HepG2 (cell line): Measurements from ENCODE around the gene NSFL1C. TPM values are rescaled to one million over a fixed set of nuclear protein-coding genes. Genes with fewer than 3 reads are reported as not detected.

Experiments used
- AGO1 ChIP-seq: fragments of 200-400 bp; formaldehyde crosslinking; IDR thresholded peaks from 2 replicates; pipeline ENCODE4 v1.6.1; 2017; ENCODE audit warnings: mild to moderate bottlenecking, low read depth, low read length, moderate library complexity; ENCODE audit not compliant: poor library complexity, severe bottlenecking
- ATF7-NPFF ChIP-seq: sonication (generic); formaldehyde crosslinking; IDR thresholded peaks from 2 replicates; pipeline ENCODE4 v1.8.1; 2023; ENCODE audit warnings: mild to moderate bottlenecking, low read depth, missing genetic modification reagents, moderate library complexity
- CENPT ChIP-seq: sonication (generic); formaldehyde crosslinking; IDR thresholded peaks from 2 replicates; pipeline ENCODE4 v1.8.0; 2022; ENCODE audit warnings: low read depth, mild to moderate bottlenecking, moderate library complexity, missing genetic modification reagents
- FLYWCH1 ChIP-seq: sonication (generic); formaldehyde crosslinking; IDR thresholded peaks from 2 replicates; pipeline ENCODE4 v1.8.1; 2023; ENCODE audit warnings: mild to moderate bottlenecking, missing genetic modification reagents
- HOXA9 ChIP-seq: sonication (generic); formaldehyde crosslinking; IDR thresholded peaks from 2 replicates; pipeline ENCODE4 v1.8.1; 2022; ENCODE audit warnings: missing genetic modification reagents, mild to moderate bottlenecking, moderate library complexity, borderline replicate concordance
- MBD4 ChIP-seq: IDR thresholded peaks from 2 replicates; pipeline ENCODE4 v1.6.1; 2012; ENCODE audit warnings: low read length, inconsistent platforms, borderline replicate concordance
- NR2F1 ChIP-seq, 2 experiments: fragments of 450-650 bp in 1 of 2; formaldehyde crosslinking in 1 of 2; IDR thresholded peaks; 2 replicates each; pipeline versions ENCODE4 v1.5.0 to v1.6.1; 2016 to 2020; ENCODE audit warnings: mild to moderate bottlenecking in 1 of 2, missing compliant biosample characterization in 1 of 2, missing genetic modification reagents in 1 of 2, moderate library complexity in 1 of 2
- PCBP2 ChIP-seq: fragments of 200-400 bp; formaldehyde crosslinking; optimal IDR thresholded peaks from 2 replicates; pipeline ENCODE3; 2018; ENCODE audit warnings: low read length, low read depth; ENCODE audit not compliant: poor library complexity, severe bottlenecking
- POLR2AphosphoS2 ChIP-seq: IDR thresholded peaks from 2 replicates; pipeline ENCODE4 v1.6.1; 2011; ENCODE audit warnings: low read depth, low read length, improper control_type of control experiment
- SKI ChIP-seq: fragments of 450-650 bp; IDR thresholded peaks from one replicate; pipeline ENCODE4 v1.6.1; 2018; ENCODE audit warnings: mild to moderate bottlenecking; ENCODE audit not compliant: partially characterized antibody
- SP2 ChIP-seq: sonication (generic); formaldehyde crosslinking; IDR thresholded peaks from 2 replicates; pipeline ENCODE4 v1.5.1; 2020; ENCODE audit warnings: mild to moderate bottlenecking, missing genetic modification reagents
- SP5 ChIP-seq: IDR thresholded peaks from 2 replicates; pipeline ENCODE4 v1.6.1; 2016; ENCODE audit warnings: low read depth, borderline replicate concordance
- ZC3H13 ChIP-seq: sonication (generic); formaldehyde crosslinking; IDR thresholded peaks from 2 replicates; pipeline ENCODE4 v1.8.1; 2023; ENCODE audit warnings: mild to moderate bottlenecking, missing genetic modification reagents, moderate library complexity
- ZFAT ChIP-seq: sonication (generic); formaldehyde crosslinking; conservative IDR thresholded peaks from 2 replicates; pipeline ENCODE4 v1.8.1; 2023; ENCODE audit warnings: missing genetic modification reagents, inconsistent platforms
- ZNF496 ChIP-seq: sonication (generic); formaldehyde crosslinking; IDR thresholded peaks from 2 replicates; pipeline ENCODE4 v1.8.1; 2023; ENCODE audit warnings: mild to moderate bottlenecking, moderate library complexity, missing genetic modification reagents; ENCODE audit not compliant: insufficient replicate concordance
- ZNF557 ChIP-seq: sonication (generic); formaldehyde crosslinking; IDR thresholded peaks from 2 replicates; pipeline ENCODE4 v1.4.0; 2020; ENCODE audit warnings: missing genetic modification reagents
- ZNF607 ChIP-seq: sonication (generic); formaldehyde crosslinking; IDR thresholded peaks from 2 replicates; pipeline ENCODE4 v1.5.1; 2020; ENCODE audit warnings: missing genetic modification reagents, mild to moderate bottlenecking, borderline replicate concordance
- ZNF678 ChIP-seq: sonication (generic); formaldehyde crosslinking; IDR thresholded peaks from 2 replicates; pipeline ENCODE4 v1.4.0; 2020; ENCODE audit warnings: mild to moderate bottlenecking, missing genetic modification reagents
- ZNF724P ChIP-seq: sonication (generic); formaldehyde crosslinking; IDR thresholded peaks from 2 replicates; pipeline ENCODE4 v1.8.0; 2022; ENCODE audit warnings: missing genetic modification reagents, borderline replicate concordance
- polyA plus RNA-seq, 8 experiments: library from polyadenylated mRNA; depleted of rRNA in 3 of 8; stranded (reverse) in 7 of 8; unstranded in 1 of 8; fragments of >200 nt; fragmentation: Illumina TruSeq in 4 of 8; extraction: Trizol in 4 of 8; gene quantifications; 2 replicates each; pipeline versions ENCODE4 v1.2.1 to v1.2.3, GENCODE V29; 2011 to 2016; ENCODE audit warnings: low read depth in 4 of 8, missing spikeins in 1 of 8, mixed read lengths in 1 of 8; ENCODE audit not compliant: insufficient read depth in 1 of 8
- total RNA-seq, 5 experiments: library from RNA; depleted of rRNA; stranded (reverse); fragments of >200 nt; fragmentation: Illumina TruSeq; extraction: Trizol; gene quantifications; 2 replicates each; pipeline ENCODE4 v1.2.3, GENCODE V29; 2016; ENCODE audit warnings: low read depth in 1 of 5
- TF ChIP-seq, protein P1 (sequence below): sonication (generic); formaldehyde crosslinking; IDR thresholded peaks from 2 replicates; pipeline ENCODE4 v1.4.0; 2020; ENCODE audit warnings: missing genetic modification reagents
- TF ChIP-seq, protein P2 (sequence below): IDR thresholded peaks from 2 replicates; pipeline ENCODE4 v1.6.1; 2016; ENCODE audit warnings: mild to moderate bottlenecking
- TF ChIP-seq, protein P3 (sequence below): sonication (generic); formaldehyde crosslinking; IDR thresholded peaks from 2 replicates; pipeline ENCODE4 v1.5.1; 2020; ENCODE audit warnings: missing genetic modification reagents, mild to moderate bottlenecking, borderline replicate concordance
- TF ChIP-seq, protein P4 (sequence below): sonication (generic); formaldehyde crosslinking; IDR thresholded peaks from 2 replicates; pipeline ENCODE4 v1.5.0; 2020; ENCODE audit warnings: missing genetic modification reagents

The NSFL1C gene
- total and polyA plus RNA-seq, 2 of the 13 experiments (the other 11 are each of a cell fraction or from before 2014, with no cell fraction given) = 22.9 to 62.7 TPM

DNA sequence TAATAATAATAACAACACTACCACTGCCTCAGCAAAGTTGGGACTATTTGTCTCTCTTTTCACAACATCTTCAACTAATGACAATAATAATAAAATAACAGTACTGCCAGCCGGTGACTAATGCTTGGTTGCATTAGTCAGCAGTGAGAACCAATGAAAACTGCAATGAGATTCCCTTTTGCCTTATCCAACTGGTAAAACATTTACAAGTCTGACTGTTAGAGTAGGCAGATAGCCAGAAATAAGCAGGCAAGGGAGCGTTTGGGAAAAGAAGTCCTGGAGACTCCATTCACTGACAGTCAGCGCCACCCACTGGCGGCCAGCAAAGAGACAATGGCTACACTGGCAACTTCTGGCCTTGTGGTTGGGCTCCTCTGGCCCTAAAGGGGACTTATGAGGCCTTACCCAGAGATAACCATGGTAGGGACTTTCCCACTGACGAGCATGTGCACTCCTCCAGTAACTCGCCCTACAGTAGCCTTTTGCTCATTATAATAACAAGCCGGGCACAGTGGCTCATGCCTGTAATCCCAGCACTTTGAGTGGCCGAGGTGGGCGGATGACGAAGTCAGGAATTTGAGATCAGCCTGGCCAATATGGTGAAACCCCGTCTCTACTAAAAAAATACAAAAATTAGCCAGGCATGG, 3.4 kb upstream of the NSFL1C start (continued):
- TF ChIP-seq, protein P1, sequence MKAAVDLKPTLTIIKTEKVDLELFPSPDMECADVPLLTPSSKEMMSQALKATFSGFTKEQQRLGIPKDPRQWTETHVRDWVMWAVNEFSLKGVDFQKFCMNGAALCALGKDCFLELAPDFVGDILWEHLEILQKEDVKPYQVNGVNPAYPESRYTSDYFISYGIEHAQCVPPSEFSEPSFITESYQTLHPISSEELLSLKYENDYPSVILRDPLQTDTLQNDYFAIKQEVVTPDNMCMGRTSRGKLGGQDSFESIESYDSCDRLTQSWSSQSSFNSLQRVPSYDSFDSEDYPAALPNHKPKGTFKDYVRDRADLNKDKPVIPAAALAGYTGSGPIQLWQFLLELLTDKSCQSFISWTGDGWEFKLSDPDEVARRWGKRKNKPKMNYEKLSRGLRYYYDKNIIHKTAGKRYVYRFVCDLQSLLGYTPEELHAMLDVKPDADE = no peak
- TF ChIP-seq AGO1 (no peak), ZNF724P (CRISPR knock-in tag) (0 out of 2 replicates have a peak, but pooled peaks have one; percentile 70), NR2F1 (CRISPR knock-in tag; IDR thresholded peaks at IDR 0.05) (no peak), SP5 (peak; percentile 37; the same call in 1 of the 2 replicates), ATF7-NPFF (CRISPR knock-in tag) (no peak), ZNF557 (0 out of 2 replicates have a peak, but pooled peaks have one; percentile 48), POLR2AphosphoS2 (no peak), ZNF607 (peak; percentile 48; the same call in 1 of the 2 replicates), ZNF678 (CRISPR knock-in tag) (no peak), SP2 (no peak), FLYWCH1 (no peak), SKI (peak; percentile 54), ZNF496 (CRISPR knock-in tag) (no peak), PCBP2 (no peak), CENPT (CRISPR knock-in tag) (no peak), MBD4 (no peak), HOXA9 (CRISPR knock-in tag) (no peak), ZC3H13 (CRISPR knock-in tag) (no peak), ZFAT (CRISPR knock-in tag) (no peak; the same call in 1 of the 2 replicates)
- TF ChIP-seq, protein P2, sequence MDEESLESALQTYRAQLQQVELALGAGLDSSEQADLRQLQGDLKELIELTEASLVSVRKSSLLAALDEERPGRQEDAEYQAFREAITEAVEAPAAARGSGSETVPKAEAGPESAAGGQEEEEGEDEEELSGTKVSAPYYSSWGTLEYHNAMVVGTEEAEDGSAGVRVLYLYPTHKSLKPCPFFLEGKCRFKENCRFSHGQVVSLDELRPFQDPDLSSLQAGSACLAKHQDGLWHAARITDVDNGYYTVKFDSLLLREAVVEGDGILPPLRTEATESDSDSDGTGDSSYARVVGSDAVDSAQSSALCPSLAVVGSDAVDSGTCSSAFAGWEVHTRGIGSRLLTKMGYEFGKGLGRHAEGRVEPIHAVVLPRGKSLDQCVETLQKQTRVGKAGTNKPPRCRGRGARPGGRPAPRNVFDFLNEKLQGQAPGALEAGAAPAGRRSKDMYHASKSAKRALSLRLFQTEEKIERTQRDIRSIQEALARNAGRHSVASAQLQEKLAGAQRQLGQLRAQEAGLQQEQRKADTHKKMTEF = peak; percentile 71
- TF ChIP-seq, protein P3, sequence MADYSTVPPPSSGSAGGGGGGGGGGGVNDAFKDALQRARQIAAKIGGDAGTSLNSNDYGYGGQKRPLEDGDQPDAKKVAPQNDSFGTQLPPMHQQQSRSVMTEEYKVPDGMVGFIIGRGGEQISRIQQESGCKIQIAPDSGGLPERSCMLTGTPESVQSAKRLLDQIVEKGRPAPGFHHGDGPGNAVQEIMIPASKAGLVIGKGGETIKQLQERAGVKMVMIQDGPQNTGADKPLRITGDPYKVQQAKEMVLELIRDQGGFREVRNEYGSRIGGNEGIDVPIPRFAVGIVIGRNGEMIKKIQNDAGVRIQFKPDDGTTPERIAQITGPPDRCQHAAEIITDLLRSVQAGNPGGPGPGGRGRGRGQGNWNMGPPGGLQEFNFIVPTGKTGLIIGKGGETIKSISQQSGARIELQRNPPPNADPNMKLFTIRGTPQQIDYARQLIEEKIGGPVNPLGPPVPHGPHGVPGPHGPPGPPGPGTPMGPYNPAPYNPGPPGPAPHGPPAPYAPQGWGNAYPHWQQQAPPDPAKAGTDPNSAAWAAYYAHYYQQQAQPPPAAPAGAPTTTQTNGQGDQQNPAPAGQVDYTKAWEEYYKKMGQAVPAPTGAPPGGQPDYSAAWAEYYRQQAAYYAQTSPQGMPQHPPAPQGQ (CRISPR knock-in tag) = no peak
- TF ChIP-seq, protein P4, sequence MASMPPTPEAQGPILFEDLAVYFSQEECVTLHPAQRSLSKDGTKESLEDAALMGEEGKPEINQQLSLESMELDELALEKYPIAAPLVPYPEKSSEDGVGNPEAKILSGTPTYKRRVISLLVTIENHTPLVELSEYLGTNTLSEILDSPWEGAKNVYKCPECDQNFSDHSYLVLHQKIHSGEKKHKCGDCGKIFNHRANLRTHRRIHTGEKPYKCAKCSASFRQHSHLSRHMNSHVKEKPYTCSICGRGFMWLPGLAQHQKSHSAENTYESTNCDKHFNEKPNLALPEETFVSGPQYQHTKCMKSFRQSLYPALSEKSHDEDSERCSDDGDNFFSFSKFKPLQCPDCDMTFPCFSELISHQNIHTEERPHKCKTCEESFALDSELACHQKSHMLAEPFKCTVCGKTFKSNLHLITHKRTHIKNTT = no peak
